ENCODE results near the gene LACTB.

DNA sequence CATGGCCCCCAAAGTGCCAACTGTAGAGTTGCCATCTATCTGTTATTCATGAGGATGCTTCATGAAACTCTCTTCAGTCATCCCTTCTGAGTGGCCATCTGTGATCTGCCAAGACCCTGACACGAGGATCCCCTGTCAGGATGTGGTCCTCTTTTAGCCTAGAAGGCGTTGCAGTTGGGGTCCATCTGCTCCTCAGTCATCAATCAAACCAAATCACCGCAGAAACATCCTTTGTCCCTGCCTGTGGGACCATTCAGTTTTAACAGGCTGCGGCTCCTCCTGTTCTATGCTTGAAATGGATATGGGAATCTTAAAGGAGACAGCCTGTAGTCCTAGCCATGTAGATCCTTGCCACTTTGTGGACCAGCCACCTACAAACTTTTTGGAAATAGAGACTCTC, 41.6 kb downstream of the LACTB start:
- TF ChIP-seq, protein P1, sequence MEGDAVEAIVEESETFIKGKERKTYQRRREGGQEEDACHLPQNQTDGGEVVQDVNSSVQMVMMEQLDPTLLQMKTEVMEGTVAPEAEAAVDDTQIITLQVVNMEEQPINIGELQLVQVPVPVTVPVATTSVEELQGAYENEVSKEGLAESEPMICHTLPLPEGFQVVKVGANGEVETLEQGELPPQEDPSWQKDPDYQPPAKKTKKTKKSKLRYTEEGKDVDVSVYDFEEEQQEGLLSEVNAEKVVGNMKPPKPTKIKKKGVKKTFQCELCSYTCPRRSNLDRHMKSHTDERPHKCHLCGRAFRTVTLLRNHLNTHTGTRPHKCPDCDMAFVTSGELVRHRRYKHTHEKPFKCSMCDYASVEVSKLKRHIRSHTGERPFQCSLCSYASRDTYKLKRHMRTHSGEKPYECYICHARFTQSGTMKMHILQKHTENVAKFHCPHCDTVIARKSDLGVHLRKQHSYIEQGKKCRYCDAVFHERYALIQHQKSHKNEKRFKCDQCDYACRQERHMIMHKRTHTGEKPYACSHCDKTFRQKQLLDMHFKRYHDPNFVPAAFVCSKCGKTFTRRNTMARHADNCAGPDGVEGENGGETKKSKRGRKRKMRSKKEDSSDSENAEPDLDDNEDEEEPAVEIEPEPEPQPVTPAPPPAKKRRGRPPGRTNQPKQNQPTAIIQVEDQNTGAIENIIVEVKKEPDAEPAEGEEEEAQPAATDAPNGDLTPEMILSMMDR (conservative IDR thresholded peaks at IDR 0.05 in 1 of 2, IDR thresholded peaks at IDR 0.05 in 1 of 2; ENCODE audit: low read depth in 1 of 2, low read length in 2 of 2), result no peak
- no peak for TF ChIP-seq EZH2 (IDR thresholded peaks at IDR 0.05; ENCODE audit: low read length, missing control alignments)

All from fibroblast of lung (primary cell).